HG03558 (cell line): ENCODE measurements around the gene DNAJB7.
"Not testable (repeated sequence)": the region's sequence is repeated elsewhere in the genome, so short reads cannot be mapped to it uniquely, and the experiment has no call there.

ENCODE experiments used
- ATAC-seq: cut with Tn5 transposase; IDR thresholded peaks from one replicate; pipeline ENCODE4 v1.9.1; 2021; ENCODE audit warnings: moderate number of reproducible peaks; ENCODE audit not compliant: unreplicated experiment; ENCODE audit errors: extremely low read depth

DNAJB7 gene

DNA sequence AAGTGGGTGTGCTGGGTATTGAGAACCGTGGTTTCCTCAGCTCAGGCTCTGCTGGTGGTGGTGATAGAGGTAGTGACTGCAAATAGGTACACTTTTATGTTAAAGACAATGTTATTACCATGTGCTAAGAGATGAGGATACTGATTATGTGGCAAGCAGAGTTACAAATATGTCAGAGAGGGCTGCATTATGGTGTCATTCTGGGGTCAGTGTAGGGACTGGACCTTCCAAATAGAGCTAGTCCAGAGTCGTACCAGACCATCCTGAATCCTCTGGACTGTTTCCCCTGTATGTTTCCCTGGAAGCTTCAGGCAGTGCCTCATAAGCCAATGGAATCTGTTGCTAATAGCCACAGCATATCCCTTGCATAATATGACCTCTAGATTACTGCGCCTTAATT lies at the start of gene DNAJB7:
TSS of gene DNAJB7 (minus strand) at position 101 of the 400 bp plus-strand sequence. CDS start 119 bp downstream, outside the sequence.
- ATAC-seq: no peak

GRCh38 chr22:40908895-40909294 lies 47.0 kb upstream of the DNAJB7 start:
- ATAC-seq: no peak

DNA sequence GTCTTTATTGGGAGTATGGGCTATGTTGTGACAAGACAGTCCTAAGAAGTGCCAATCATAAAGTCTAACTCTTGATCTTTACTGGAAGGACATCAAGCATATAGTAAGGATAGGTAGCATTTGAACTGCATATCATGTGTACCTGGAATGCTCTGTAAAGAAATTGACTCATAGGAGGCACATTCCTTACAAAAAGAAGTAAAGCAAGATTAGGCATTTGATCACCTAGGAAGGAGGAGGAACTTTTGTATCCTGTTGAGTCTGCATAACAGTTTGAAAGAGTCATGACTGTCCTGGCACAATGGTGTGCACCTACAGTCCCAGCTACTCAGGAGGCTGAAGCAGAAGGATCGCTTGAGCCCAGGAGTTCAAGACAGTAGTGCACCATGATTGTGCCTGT lies 42.2 kb upstream of the DNAJB7 start:
- no peak for ATAC-seq

GRCh38 chr22:40898850-40899357 lies 37.0 kb upstream of the DNAJB7 start:
- ATAC-seq: no peak

- ATAC-seq: no peak
These were observed 32.5 kb upstream of the DNAJB7 start for GRCh38 chr22:40894417-40894816.

DNA sequence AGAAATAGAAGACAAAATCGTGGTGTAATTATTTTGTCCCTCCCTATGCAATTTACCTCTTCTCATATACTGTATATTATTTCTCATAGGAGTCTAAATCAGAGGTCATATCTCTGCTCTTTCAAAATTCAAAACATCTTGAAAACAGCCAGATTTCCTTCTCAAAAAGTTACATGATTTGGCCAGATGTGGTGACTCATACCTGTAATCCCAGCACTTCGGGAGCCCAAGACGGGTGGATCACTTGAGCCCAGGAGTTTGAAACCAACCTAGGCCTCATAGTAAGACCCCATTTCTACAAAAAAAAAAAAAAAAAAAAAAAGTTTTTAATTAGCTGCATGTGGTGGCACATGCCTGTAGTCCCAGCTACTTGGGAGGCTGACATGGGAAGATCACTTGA lies 29.0 kb upstream of the DNAJB7 start:
- ATAC-seq: no peak

GRCh38 chr22:40889116-40889515 lies 27.2 kb upstream of the DNAJB7 start:
- ATAC-seq: no peak

GRCh38 chr22:40878922-40879321 lies 17.0 kb upstream of the DNAJB7 start:
- ATAC-seq: no peak

DNA sequence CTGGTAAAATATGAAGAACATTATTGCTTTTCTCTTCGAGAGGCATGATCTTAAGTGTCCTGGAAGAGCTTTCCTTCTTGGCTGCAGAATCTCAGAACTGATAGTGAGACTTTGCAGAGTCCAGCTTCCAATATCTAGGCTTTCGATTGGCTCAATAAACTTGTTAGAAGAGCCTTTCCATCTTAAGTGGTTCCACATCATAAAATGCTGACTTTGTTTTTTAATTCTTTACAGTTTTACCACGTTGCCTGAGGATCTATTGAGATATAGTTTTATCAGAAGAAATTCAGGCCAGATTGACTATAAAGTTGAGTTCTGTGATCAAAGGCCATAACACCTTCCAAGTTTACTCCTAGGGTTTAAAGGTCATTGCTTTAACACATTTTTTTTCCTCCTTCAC lies 15.6 kb upstream of the DNAJB7 start:
- ATAC-seq: no peak

GRCh38 chr22:40876907-40877306 lies 15.0 kb upstream of the DNAJB7 start:
- no peak for ATAC-seq

GRCh38 chr22:40875111-40875510 lies 13.2 kb upstream of the DNAJB7 start:
- no peak for ATAC-seq

GRCh38 chr22:40874016-40874415 lies 12.1 kb upstream of the DNAJB7 start:
- no peak for ATAC-seq

- ATAC-seq: not testable (repeated sequence)
These were observed 6.5 kb upstream of the DNAJB7 start for GRCh38 chr22:40868379-40868778.

- no peak for ATAC-seq
These were observed 5.2 kb upstream of the DNAJB7 start for GRCh38 chr22:40867109-40867508.

DNA sequence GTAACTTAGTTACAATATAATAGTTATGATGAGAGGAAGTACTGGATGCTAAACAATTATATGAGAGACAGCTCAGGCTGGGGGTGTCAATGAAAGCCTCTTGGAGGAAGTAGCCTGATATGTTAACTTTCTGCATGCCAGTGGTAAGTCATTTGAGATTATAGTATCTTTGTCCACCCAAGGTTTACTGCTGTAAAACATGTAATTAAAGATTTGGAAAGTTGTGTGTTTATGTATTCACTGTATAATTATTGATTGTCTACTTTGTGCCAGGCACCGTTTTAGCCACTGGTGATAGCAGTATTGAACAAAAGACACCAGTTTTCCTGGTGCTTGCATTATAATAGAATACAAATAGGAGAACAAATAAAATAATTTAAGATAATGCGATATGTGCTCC lies 624 bp upstream of the DNAJB7 start:
- ATAC-seq: no peak

GRCh38 chr22:40857309-40857855 lies 4.5 kb downstream of the DNAJB7 start:
- no peak for ATAC-seq

DNA sequence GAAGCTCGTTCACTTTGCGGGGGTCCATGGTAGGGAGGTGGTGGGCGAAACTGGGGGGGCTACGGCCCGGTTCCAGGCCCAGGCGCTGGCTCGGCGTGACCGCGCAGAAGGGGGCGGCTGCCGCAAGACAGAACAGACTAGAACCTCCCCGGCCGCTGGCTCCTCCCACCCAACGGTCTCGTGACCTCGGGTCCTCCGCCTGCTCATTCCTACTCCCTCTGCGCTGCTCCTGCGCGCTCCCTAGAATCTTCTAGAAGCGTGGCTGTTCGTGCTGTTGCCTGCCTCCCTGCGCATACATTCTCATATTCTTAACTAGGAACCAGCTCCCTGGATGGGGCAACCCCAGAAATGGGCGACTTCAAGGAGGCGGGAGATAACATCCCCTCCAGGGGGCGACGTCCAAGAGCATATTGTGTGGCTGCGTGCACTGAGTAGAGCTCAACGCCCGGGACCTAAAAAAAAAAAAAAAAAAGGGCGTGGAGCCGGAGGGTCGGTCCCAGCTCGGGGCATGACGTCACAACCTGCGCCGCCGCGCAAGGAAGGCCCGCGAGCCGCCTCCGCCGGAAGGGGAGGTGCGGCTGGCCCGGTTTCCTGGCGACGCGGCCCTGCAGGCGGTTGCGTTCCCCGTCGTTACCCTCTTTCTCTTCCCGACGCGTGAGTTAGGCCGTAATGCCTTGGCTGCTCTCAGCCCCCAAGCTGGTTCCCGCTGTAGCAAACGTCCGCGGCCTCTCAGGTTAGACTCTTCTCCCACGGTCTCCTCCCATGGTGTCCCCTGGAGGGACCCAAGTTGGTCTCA lies 5.2 kb downstream of the DNAJB7 start, which contains the start of the genes ST13 and XPNPEP3:
TSS of gene ST13 (minus strand) at position 127 of the 796 bp plus-strand sequence. CDS start at position 28, 99 bp downstream.
TSS of gene XPNPEP3 (plus strand) at position 636 of the 796 bp plus-strand sequence. CDS start at position 670, 34 bp downstream.
- peak; percentile 61 for ATAC-seq

GRCh38 chr22:40855979-40856512 lies 5.9 kb downstream of the DNAJB7 start:
- no peak for ATAC-seq

DNA sequence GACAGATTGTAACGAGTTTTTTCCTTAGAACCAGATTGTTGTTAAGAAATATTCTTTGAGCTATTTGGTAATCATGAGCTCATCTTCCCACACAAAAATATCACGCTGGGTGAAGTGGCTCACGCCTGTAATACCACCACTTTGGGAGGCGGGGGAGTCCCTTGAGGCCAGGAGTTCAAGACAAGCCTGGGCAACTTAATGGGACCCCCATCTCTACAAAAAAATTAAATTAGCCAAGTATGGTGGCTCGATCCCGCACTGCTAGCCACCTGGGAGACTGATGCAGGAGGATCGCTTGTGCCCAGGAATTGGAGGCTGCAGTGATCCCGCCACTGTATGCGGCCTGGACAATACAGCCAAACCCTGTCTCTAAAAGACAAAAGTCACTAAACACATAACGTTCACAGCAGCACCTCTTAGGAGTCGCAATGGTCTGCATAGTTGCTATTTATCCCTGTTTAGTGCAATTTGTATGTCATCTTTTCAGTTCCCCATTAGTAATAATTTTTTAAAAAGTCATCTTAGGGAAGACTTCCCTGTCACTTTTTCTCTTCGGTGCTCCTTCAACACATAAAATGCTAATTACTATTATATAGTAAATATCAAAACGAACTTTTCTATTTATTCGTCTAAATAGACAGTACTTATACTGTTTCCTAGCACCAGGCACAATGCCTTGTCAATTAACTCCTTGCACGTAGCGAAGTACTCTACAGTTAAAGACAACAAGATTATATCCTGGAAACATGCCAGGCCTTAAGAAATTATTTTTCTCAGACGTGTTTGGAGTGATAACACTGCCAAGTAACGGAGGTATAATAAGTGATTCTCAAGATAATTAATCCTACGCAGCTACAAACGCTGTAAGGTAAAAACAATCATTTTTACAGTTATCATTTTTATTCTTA lies 6.6 kb downstream of the DNAJB7 start:
- ATAC-seq: no peak

- no peak for ATAC-seq
These were observed 8.0 kb downstream of the DNAJB7 start for GRCh38 chr22:40853961-40854360.
